ENCODE results near the gene ALS2CL.

The ALS2CL gene

DNA sequence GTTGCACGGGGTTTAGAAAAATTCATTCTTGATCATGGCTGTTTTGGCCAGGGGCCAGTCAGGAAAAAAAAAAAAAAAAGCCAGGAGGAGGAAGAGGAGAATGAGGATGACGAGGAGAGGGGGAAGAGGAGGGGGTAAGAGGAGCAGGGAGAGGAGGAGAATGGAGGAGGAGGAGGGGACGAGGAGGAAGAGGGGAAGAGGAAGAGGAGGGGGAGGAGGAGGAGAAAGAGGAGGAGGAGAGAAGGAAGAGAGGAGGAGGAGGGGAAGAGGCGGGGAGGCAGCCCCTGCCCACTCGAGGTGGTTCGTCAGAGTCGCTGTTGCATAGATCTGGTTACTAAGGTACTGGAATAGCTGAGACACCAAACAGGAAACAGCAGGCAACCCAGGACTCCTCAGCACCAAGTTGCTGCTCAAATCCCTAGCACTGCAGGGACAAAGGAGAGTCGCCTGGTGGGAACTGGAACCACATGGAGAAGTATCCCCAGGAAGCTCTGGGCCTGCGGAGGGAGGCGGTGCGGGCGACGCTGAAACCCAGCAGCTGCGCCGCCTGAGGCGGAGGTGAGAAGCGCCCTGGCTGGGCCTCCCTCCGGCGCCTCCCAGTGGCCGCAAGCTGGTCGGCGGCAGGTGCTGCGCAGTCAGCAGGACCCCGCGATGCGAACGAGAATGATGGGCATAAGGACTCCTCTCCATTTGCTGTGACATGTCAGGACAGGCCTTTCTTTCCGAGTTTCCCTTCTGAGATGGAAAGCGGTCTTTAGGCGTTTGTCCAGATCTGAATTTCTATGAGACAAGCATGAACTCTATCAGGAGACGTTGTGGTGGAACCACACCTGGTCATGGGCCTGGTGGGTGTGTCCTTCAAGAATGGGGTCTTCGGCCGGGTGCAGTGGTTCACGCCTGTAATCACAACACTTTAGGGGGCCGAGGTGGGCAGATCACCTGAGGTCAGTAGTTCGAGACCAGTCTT lies 63.6 kb downstream of the ALS2CL start:
- DNase-seq (ENCODE audit: low read depth), result peak; percentile 64

DNA sequence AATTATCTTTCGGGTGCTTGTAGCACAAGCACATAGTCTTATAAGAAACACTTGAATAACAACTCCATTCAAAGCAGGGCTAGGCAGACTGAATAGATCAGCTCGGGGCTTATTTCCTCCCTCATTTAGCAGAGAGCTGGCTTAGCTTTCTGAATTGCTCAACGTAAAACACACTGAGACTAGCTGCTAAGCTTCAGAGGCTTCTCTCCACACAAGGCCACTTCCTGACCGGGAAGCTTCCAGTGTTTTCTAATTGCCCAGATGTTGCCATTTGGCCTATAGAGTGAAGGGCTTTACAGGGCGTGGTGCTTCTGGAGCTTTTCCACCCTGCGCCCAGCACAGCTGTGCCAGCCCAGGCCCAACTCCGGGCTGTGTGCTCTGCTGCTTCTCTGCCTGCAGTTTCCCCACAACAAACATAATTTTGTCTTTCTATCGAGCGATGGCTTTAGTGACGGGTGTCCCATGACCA lies 64.5 kb downstream of the ALS2CL start:
- DNase-seq (ENCODE audit: low read depth), result no peak

DNA sequence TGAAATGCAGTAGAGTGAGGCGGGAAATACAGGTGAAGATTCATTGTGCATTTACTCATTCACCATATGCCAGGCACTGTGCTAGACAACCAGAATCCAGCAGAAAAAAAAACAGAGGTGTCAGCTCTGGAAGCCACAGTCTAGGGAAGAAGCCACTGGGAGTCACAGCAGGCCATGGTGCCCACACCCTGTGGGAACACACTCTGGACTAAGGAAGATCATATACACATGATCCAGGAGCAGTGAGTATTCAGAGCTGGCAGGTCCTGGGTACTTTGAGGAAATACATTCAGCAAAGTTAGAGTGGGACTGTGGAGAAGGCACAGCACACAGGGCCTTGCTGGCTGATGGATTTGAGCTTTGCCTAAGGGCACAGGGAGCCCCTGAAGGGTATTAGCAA lies 66.4 kb downstream of the ALS2CL start:
- no peak for DNase-seq (ENCODE audit: low read depth)

GRCh38 chr3:46626039-46626438 lies 67.4 kb downstream of the ALS2CL start:
- DNase-seq (ENCODE audit: low read depth), result no peak

GRCh38 chr3:46624975-46625490 lies 68.4 kb downstream of the ALS2CL start:
- DNase-seq (ENCODE audit: low read depth), result no peak

DNA sequence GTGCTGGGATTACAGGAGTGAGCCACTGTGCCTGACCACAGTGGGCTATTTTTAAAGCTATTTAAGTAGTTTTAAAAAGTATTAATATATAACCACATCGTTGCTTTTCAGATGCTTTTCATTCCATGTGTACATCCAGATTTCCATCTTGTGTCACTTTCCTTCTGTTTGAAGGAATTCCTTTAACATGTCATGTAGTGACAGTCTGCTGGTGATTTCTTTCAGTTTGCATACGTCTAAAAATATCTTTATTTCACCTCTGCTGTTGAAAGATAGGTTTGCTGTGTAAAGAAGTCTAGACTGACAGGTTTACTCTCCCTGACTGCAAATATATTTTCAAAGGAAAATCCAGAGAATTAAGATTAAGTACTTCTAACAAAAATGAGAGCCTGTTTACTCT lies 68.9 kb downstream of the ALS2CL start:
- no peak for DNase-seq (ENCODE audit: low read depth)

GRCh38 chr3:46619845-46620778 lies 73.4 kb downstream of the ALS2CL start:
- no peak for DNase-seq (ENCODE audit: low read depth)

Data from amniotic epithelial cell (primary cell).